GM12878 (cell line): ENCODE results near the gene PLPP3. TPM values are rescaled to one million over a fixed set of nuclear protein-coding genes. Genes with fewer than 3 reads are reported as not detected.

ENCODE experiments used
- ATAC-seq: fragments of 200-7000 bp; cut with Tn5 transposase; 3 replicates; pipeline ENCODE4 v1.9.1; 2020; ENCODE audit warnings: mild to moderate bottlenecking, moderate library complexity
- BruUV-seq: library from RNA; stranded (reverse); fragments of 400-500 nt; replicated peaks from 2 replicates; lab custom pipeline; 2021; lab: Mats Ljungman, UMichigan
- CTCF ChIA-PET: fragments of 300-600 bp; sonication (Branson Sonifier 250); formaldehyde crosslinking; extraction: SDS; loops from one replicate; lab custom pipeline; 2021; ENCODE audit warnings: inconsistent platforms; lab: Yijun Ruan, JAX
- POLR2A ChIA-PET: fragments of 350-600 bp; formaldehyde crosslinking; extraction: SDS; loops from one replicate; lab custom pipeline; 2021; ENCODE audit warnings: inconsistent platforms; lab: Charles Lee
- RAD21 ChIA-PET: fragments of 300-600 bp; sonication (Branson Sonifier 250); formaldehyde crosslinking; loops from one replicate; lab custom pipeline; 2023; ENCODE audit warnings: antibody characterized with exemption; ENCODE audit not compliant: unreplicated experiment; lab: Charles Lee
- SMC1A ChIA-PET: fragments of 300-600 bp; sonication (Branson Sonifier 250); formaldehyde crosslinking; loops from one replicate; lab custom pipeline; 2023; ENCODE audit not compliant: unreplicated experiment, uncharacterized antibody; lab: Charles Lee
- DNase-seq: peaks from one replicate; pipeline ENCODE4 v3.0.0-alpha.2; 2011; ENCODE audit warnings: low read depth, low spot score
- FAIRE-seq: peaks from 3 replicates; lab custom pipeline; 2011; peaks lifted over from hg19 to GRCh38; lab: Jason Lieb, UNC
- H2AFZ ChIP-seq: 2 replicates; pipeline ENCODE4 v1.6.0; 2011; ENCODE audit warnings: low read depth, low read length, control low read depth; ENCODE audit not compliant: control insufficient read depth
- H3K27ac ChIP-seq: 2 replicates; pipeline ENCODE4 v1.5.1; 2011; ENCODE audit warnings: control low read depth; ENCODE audit not compliant: control insufficient read depth, insufficient read depth
- H3K27me3 ChIP-seq, 2 experiments: replicated peaks in 1 of 2; 2 replicates each; pipeline versions ENCODE4 v1.6.0 to v1.6.1; 2011; ENCODE audit warnings: low read length in 1 of 2; ENCODE audit not compliant: control insufficient read depth in 2 of 2, insufficient read depth in 2 of 2
- H3K36me3 ChIP-seq, 2 experiments: 2 replicates each; pipeline ENCODE4 v1.5.1; 2011; ENCODE audit warnings: low read length in 1 of 2; ENCODE audit not compliant: control insufficient read depth in 2 of 2, insufficient read depth in 2 of 2
- H3K4me1 ChIP-seq: 2 replicates; pipeline ENCODE4 v1.6.1; 2011; ENCODE audit warnings: mild to moderate bottlenecking, low read length, moderate library complexity, mixed read lengths; ENCODE audit not compliant: control insufficient read depth, insufficient read depth
- H3K4me2 ChIP-seq: 2 replicates; pipeline ENCODE4 v1.6.0; 2011; ENCODE audit warnings: control low read depth; ENCODE audit not compliant: control insufficient read depth, insufficient read depth
- H3K4me3 ChIP-seq: fragments of 200-600 bp; sonication (generic); 2 replicates; pipeline ENCODE4 v1.5.1; 2016
- H3K79me2 ChIP-seq: 2 replicates; pipeline ENCODE4 v1.6.0; 2011; ENCODE audit warnings: low read length; ENCODE audit not compliant: control insufficient read depth, insufficient read depth
- H3K9ac ChIP-seq: 2 replicates; pipeline ENCODE4 v1.8.0; 2011; ENCODE audit warnings: low read length, control low read depth, mixed read lengths; ENCODE audit not compliant: control insufficient read depth, insufficient read depth
- H3K9me3 ChIP-seq: replicated peaks from 3 replicates; pipeline ENCODE4 v1.5.1; 2011; ENCODE audit warnings: mild to moderate bottlenecking, low read length; ENCODE audit not compliant: control insufficient read depth, insufficient read depth
- H4K20me1 ChIP-seq: 2 replicates; pipeline ENCODE4 v1.6.0; 2011; ENCODE audit not compliant: control insufficient read depth, insufficient read depth
- ATF7 ChIP-seq: fragments of 450-650 bp; IDR thresholded peaks from 2 replicates; pipeline ENCODE4 v1.6.1; 2016; ENCODE audit warnings: low read depth, mild to moderate bottlenecking
- BCL11A ChIP-seq: IDR thresholded peaks from 2 replicates; pipeline ENCODE4 v1.6.1; 2011; ENCODE audit warnings: low read depth, low read length
- BMI1 ChIP-seq: fragments of 450-650 bp; IDR thresholded peaks from 2 replicates; pipeline ENCODE4 v1.6.1; 2016; ENCODE audit warnings: mild to moderate bottlenecking, moderate library complexity, borderline replicate concordance
- DPF2 ChIP-seq: fragments of 450-650 bp; IDR thresholded peaks from 2 replicates; pipeline ENCODE4 v1.6.1; 2017; ENCODE audit warnings: mild to moderate bottlenecking
- IKZF2 ChIP-seq, 2 experiments: fragments of 450-650 bp; IDR thresholded peaks; 2 replicates each; pipeline ENCODE4 v1.6.1; 2017; ENCODE audit warnings: mild to moderate bottlenecking in 2 of 2, moderate library complexity in 2 of 2
- JUNB ChIP-seq: IDR thresholded peaks from 2 replicates; pipeline ENCODE4 v1.6.1; 2016; ENCODE audit warnings: antibody characterized with exemption, mild to moderate bottlenecking
- MLLT1 ChIP-seq: fragments of 450-650 bp; IDR thresholded peaks from 2 replicates; pipeline ENCODE4 v1.6.1; 2016; ENCODE audit warnings: mild to moderate bottlenecking
- MTA2 ChIP-seq: fragments of 450-650 bp; IDR thresholded peaks from 2 replicates; pipeline ENCODE4 v1.6.1; 2016; ENCODE audit warnings: low read depth, mild to moderate bottlenecking, moderate library complexity
- NR2F1 ChIP-seq: fragments of 450-650 bp; conservative IDR thresholded peaks from 2 replicates; pipeline ENCODE4 v1.6.1; 2017; ENCODE audit warnings: mild to moderate bottlenecking
- POU2F2 ChIP-seq: IDR thresholded peaks from 3 replicates; pipeline ENCODE4 v1.6.1; 2011; ENCODE audit warnings: low read depth, mild to moderate bottlenecking, low read length, borderline replicate concordance
- RAD21 ChIP-seq: IDR thresholded peaks from 2 replicates; pipeline ENCODE4 v1.6.1; 2011; ENCODE audit warnings: mild to moderate bottlenecking, low read depth, low read length, moderate library complexity; ENCODE audit not compliant: insufficient read depth
- TBL1XR1 ChIP-seq: IDR thresholded peaks from 2 replicates; pipeline ENCODE4 v1.6.1; 2012; ENCODE audit warnings: low read depth, low read length, improper control_type of control experiment
- WRNIP1 ChIP-seq: IDR thresholded peaks from 2 replicates; pipeline ENCODE4 v1.6.1; 2011; ENCODE audit warnings: low read depth, low read length, improper control_type of control experiment, borderline replicate concordance
- ZBTB4 ChIP-seq: fragments of 450-650 bp; formaldehyde crosslinking; IDR thresholded peaks from 2 replicates; pipeline ENCODE4 v1.4.0; 2022; ENCODE audit warnings: mild to moderate bottlenecking, moderate library complexity
- WGBS: methylation state at CpG from one replicate; pipeline ENCODE4 v1.1.6; 2016; ENCODE audit warnings: low lambda C conversion rate; ENCODE audit not compliant: insufficient replicate concordance, insufficient coverage; ENCODE audit errors: missing lambda C conversion rate; 5-methylcytosine and 5-hydroxymethylcytosine counted together
- in situ Hi-C: fragments of 300-500 bp; cut with MboI; formaldehyde crosslinking; loops from 9 replicates; pipeline ENCODE4 v1.14.3; 2018; ENCODE audit warnings: mixed read lengths
- intact Hi-C: fragments of 100-400 bp; cut with micrococcal nuclease; formaldehyde crosslinking; loops from one replicate; pipeline ENCODE4 v1.14.2; 2022; ENCODE audit not compliant: unreplicated experiment
- polyA plus RNA-seq, 11 experiments: library from polyadenylated mRNA; depleted of rRNA in 4 of 11; unstranded in 6 of 11; stranded (reverse) in 5 of 11; fragments of >200 nt; fragmentation: Nextera tagmentation in 4 of 11; fragmentation: Illumina TruSeq in 1 of 11; extraction: Ambion mirVana in 4 of 11; extraction: Trizol in 1 of 11; gene quantifications; 1 replicate in 1 of 11; 2 replicates in 10 of 11; pipeline versions ENCODE4 v1.2.1 to v1.2.3, GENCODE V29; 2011 to 2016; ENCODE audit warnings: inconsistent platforms in 2 of 11, missing spikeins in 2 of 11, low read depth in 1 of 11
- total RNA-seq, 4 experiments: library from RNA; depleted of rRNA in 3 of 4; stranded (reverse); fragments of >200 nt in 3 of 4; fragmentation: Illumina TruSeq in 1 of 4; extraction: Trizol in 1 of 4; gene quantifications; 2 replicates each; pipeline versions ENCODE4 v1.2.1 to v1.2.3, GENCODE V29; 2013 to 2021

Gene PLPP3
- total and polyA plus RNA-seq, 10 of the 15 experiments (the other 5 are each of a cell fraction or from before 2014, with no cell fraction given): 6.4 to 26.8 (median 9.5) TPM

DNA sequence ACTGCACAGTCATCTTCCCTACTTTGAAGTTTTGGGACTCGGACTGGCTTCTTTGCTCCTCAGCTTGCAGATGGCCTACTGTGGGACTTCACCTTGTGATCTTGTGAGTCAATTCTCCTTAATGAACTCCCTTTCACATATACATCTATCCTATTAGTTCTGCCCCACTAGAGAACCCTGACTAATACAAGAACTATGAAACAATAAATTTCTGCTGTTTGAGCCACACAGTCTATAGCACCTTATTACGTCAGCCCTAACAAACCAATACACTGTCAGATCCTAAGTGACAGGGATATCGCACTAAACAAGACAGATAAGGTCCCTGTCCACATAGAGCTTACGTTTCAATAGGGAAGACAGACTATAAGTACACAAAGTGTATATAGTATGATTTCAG is 120.1 kb downstream of the PLPP3 start:
- no peak overlapping the region for H2AFZ ChIP-seq
- TF ChIP-seq JUNB (peak; percentile 40), ATF7 (peak; percentile 72; the same call in 1 of the 2 replicates), MTA2 (peak; percentile 94), TBL1XR1 (no peak), NR2F1 (0 out of 2 replicates have a peak, but pooled peaks have one; percentile 27), MLLT1 (no peak), DPF2 (peak; percentile 44; the same call in 1 of the 2 replicates), BMI1 (0 out of 2 replicates have a peak, but pooled peaks have one; percentile 21), POU2F2 (no peak), BCL11A (0 out of 2 replicates have a peak, but pooled peaks have one; percentile 9), ZBTB4 (no peak), IKZF2 (IDR thresholded peaks at IDR 0.05) (0 out of 4 replicates have a peak, but pooled peaks have one; percentile 19 to 27), RAD21 (no peak), WRNIP1 (no peak)
- 14% methylated on average over 4 of the region's 4 CpGs for WGBS
- no peaks in the 10 kb centered on the region for H3K79me2 ChIP-seq
- no peaks in the 10 kb centered on the region for H3K27me3 ChIP-seq
- no peak overlapping the region for H3K27ac ChIP-seq
- no peak overlapping the region for H3K4me2 ChIP-seq
- no peaks in the 10 kb centered on the region for H3K9me3 ChIP-seq
- H3K36me3 ChIP-seq: no peaks in the 10 kb centered on the region
- POLR2A ChIA-PET: interaction anchor here (0.5 kb wide), 1 partner anchor 9 kb away, joined by 3 read pairs; no protein-coding TSS in a partner anchor
- H4K20me1 ChIP-seq: no peaks in the 10 kb centered on the region
- CTCF ChIA-PET: interaction anchor here (1.4 kb wide), 1 partner anchor 103 kb away, joined by 3 read pairs; no protein-coding TSS in a partner anchor
- H3K9ac ChIP-seq: no peak overlapping the region
- peak; percentile 87 for ATAC-seq
- SMC1A ChIA-PET: interaction anchor here (0.7 to 2.3 kb wide), 5 partner anchors 10 to 125 kb away, joined by 3 to 9 read pairs (median 4); no protein-coding TSS in a partner anchor
- H3K4me1 ChIP-seq: no peaks in the 10 kb centered on the region
- BruUV-seq: no TSS peak
- intact Hi-C loops (no loop called here), in situ Hi-C loops (no loop called here)
- FAIRE-seq: no peak
- DNase-seq: no peak
- no peak overlapping the region for H3K4me3 ChIP-seq
- RAD21 ChIA-PET: interaction anchor here (1.0 to 4.7 kb wide), 2 partner anchors 11 to 16 kb away, joined by 4 to 21 read pairs; no protein-coding TSS in a partner anchor
